HG02642 (cell line): ENCODE results near the gene LYRM7.
"Not testable (repeated sequence)": the region's sequence is repeated elsewhere in the genome, so short reads cannot be mapped to it uniquely, and the experiment has no call there.

Experiments used
- ATAC-seq: cut with Tn5 transposase; IDR thresholded peaks from one replicate; pipeline ENCODE4 v1.9.1; 2021; ENCODE audit warnings: mild to moderate bottlenecking; ENCODE audit not compliant: unreplicated experiment, poor library complexity

The LYRM7 gene

GRCh38 chr5:131170540-131171275 is at the start of gene LYRM7:
Gene LYRM7, plus strand, starts transcription at chr5:131170944. Its CDS starts 77 bp downstream, at chr5:131171021.
- peak; percentile 99 for ATAC-seq

GRCh38 chr5:131127244-131127643 is 43.5 kb upstream of the LYRM7 start:
- ATAC-seq, result not testable (repeated sequence)

GRCh38 chr5:131129306-131129705 is 41.4 kb upstream of the LYRM7 start:
- ATAC-seq, result no peak

GRCh38 chr5:131133091-131133490 is 37.7 kb upstream of the LYRM7 start:
- not testable (repeated sequence) for ATAC-seq

GRCh38 chr5:131138406-131138805 is 32.3 kb upstream of the LYRM7 start:
- not testable (repeated sequence) for ATAC-seq

GRCh38 chr5:131139321-131139720 is 31.4 kb upstream of the LYRM7 start:
- ATAC-seq, result no peak

- ATAC-seq, result no peak
Measured at GRCh38 chr5:131142970-131143617, 27.6 kb upstream of the LYRM7 start.

GRCh38 chr5:131147258-131147657 is 23.5 kb upstream of the LYRM7 start:
- ATAC-seq, result no peak

GRCh38 chr5:131148835-131149234 is 21.9 kb upstream of the LYRM7 start:
- ATAC-seq, result no peak

- no peak for ATAC-seq
Measured at GRCh38 chr5:131150408-131150807, 20.3 kb upstream of the LYRM7 start.

- ATAC-seq, result no peak
Measured at GRCh38 chr5:131151216-131151615, 19.5 kb upstream of the LYRM7 start.

- no peak for ATAC-seq
Measured at GRCh38 chr5:131156385-131156784, 14.4 kb upstream of the LYRM7 start.

GRCh38 chr5:131156957-131157356 is 13.8 kb upstream of the LYRM7 start:
- ATAC-seq, result no peak

GRCh38 chr5:131160134-131160533 is 10.6 kb upstream of the LYRM7 start:
- no peak for ATAC-seq

GRCh38 chr5:131163276-131164119 is 7.2 kb upstream of the LYRM7 start:
- ATAC-seq, result no peak

GRCh38 chr5:131164191-131165118 is 6.3 kb upstream of the LYRM7 start:
- peak; percentile 80 for ATAC-seq

GRCh38 chr5:131165119-131165727 is 5.5 kb upstream of the LYRM7 start, which contains the start of gene HINT1:
Gene HINT1, minus strand, starts transcription at chr5:131165256. Its CDS starts 51 bp downstream, at chr5:131165205.
- peak; percentile 88 for ATAC-seq

GRCh38 chr5:131167615-131168014 is 3.1 kb upstream of the LYRM7 start:
- no peak for ATAC-seq

GRCh38 chr5:131169810-131170539 is 769 bp upstream of the LYRM7 start:
- no peak for ATAC-seq
